ENCODE results near the gene COQ8A.
A peak's percentile ranks its signal among the peaks of the same experiment; 100 is the strongest.

COQ8A gene

DNA sequence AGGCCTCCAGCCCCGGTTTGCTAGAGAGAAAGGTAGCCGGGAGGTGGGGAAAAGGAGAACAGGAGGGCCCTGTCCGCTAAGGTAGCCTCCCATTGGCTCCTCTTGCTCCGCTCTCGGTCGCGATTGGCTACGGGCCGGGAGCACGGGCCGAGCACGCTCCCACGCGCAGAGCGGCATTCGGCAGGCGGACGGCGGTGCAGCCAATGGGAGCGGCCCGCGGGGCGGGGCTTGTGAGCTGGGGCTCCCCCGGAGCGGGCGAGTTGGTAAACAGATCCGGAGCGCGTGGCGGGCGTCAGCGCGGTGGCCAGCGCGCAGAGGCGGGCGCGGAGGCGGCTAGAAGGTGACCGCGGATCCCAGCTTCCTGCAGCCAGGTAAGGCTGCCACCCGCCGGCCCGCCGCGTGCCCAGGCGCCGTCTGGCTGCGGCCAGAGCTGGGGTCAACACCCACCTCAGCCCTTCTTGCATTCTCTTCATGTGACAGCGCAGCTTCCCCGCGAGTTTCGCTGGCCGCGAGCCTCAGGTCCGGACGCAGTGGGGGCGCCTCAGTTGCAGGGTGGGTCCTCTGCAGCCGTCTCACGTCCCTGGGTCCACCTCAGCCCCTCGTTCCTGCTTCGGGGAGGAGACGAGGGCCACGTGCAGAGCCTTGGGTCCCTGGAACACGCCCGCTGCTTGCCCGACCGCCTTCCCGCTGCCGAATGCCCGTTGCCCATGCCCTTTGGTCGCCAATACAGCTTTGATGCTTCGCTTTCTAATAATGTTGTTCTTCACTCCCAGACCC is at the start of gene COQ8A:
Gene COQ8A, plus strand, starts transcription at position 266 of the 777 bp plus-strand sequence. CDS start 21,092 bp downstream, outside the sequence.
- peak in 55 of 56 donors; percentile 95 to 100 (median 99) for DNase-seq

DNA sequence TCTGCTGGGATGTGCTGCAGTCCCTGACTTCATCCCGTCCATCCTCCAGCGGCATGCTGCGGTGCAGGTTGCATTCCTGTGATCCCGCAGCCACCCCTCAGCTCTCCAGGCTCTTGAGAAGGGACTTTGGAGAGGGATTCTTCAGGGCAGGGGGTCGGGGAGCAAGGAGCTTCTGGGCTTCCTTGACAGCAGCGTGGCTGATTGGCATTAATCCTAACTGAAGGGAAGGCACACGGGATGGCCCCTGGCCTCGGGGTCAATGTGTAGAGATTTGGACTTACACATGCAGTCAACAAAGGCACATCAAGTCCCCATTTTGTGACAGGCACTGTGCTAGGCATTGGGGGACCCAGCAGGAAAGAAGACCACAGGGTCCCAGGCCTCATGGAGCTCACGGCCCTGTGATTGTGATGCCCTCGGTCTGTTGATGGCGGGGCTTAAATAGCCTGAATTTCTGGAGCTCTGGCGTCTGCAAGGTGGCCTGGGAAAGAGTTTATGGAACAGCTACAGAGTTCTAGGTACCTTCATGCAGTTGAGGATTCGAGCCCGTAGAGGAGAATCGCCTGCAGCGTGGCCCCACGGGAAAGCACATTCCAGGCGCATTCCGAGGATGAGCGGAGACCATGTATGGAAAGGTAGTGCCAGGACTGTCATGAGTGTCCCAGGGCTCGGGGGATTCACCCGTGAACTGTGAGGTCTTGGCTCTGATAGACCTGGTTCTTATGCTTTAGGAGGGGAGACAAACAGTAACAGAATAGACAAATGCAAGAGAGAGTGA is 49.6 kb upstream of the COQ8A start:
- DNase-seq = no peak

DNA sequence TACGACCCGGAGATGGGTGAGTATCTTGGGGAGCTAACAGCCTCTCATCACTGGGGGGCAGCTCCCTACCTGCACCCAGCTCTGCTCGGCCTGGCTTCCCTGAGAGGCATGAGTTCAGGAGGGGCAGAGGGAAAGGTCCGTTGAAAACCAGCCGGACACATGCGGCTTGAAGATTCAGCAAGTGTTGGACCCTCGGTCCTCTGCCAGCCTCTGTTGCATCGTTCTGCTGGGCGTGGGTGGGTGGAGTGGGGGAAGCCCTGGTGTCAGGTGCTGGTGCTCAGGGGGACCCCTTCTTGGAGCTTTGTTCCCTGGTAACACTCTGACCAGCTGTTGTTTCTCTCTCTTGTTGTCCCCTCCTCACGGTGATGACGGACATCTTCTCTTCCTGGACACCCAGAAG is 48.7 kb upstream of the COQ8A start:
- DNase-seq = no peak

DNA sequence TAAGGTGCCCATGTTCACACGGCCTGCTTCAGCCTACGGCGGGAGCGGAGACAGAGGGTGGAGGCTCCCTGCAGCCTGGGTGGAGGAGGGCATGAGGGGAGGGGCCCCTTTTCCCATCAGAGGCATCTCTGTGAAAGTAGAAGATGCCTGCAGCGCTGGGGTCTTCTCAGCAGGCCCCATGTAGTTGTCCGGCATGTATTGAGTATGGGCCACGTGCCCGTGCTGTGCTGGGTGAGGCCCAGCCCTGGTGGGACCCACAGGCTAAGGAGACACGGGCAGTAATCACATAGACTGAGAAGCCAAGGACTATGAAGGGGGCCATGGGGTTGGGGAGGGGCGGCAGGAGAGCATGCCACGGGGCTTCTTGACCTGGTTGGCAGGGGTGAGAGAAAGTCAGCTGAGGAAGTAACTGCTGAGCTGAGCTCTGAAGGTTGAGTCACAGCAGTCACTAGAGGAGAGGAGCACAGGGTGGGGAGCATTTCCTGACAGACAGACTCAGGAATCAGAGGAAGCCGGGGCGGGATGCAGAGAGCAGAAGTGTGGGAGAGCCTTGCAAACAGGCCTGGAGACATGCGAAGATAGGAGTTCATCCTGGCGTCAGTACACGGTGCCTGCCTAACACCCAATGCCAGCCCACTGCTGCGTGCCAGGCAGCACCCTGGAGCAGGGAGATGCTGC is 48.1 kb upstream of the COQ8A start:
- peak in 36 of 56 donors; percentile 7 to 86 (median 56) for DNase-seq

DNA sequence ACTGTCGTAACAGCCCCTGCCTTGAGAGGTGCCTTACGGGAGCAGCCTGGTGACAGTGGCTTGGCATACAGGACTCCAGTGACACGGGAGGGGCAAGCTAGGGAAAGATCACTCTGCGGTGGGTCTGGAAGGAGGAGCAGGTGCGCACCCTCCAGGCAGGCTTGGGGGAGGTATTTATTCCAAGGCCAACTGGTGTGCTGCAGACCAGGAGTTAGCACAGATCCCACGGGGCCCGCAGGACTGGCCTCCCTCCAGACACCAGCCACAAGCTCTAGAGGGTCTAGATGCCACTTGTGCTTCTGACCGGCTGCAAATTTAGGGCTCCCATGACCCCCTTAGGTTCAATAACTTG is 47.6 kb upstream of the COQ8A start:
- no peak for DNase-seq

DNA sequence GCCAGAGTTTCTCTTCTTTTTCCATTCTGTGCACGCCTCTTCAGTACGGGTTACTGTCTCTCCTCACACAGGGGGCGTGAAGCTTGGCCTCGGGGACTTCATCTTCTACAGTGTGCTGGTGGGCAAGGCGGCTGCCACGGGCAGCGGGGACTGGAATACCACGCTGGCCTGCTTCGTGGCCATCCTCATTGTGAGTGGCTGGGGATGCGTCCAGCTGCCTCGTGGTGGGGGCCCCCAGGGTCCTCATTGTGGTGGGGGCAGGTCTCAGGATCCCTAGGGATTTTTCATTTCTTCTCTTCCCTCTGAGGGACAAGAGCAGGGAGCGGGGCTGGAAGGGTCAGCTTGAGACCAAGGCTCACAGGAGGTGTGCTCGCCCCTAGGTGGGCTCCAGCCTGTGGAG is 46.2 kb upstream of the COQ8A start:
- no peak for DNase-seq

DNA sequence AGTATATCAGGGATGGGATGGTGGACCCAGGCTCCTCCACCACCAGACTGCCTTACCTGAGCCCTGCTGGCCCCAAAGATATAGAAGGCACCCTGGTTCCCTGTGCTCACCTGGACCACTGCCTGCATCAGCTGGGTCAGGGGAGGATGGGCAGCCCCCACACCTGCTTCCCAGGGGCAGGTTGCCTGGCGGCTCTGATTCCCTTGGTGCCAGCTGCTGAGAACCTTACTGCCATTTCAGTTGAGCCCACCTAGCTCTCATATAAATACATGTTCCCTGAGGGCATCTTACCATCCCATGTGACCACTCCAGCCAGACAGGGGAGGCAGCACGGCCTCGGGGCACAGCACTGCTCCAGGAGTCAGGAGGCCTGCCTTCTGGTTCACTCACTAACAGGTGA is 45.3 kb upstream of the COQ8A start:
- DNase-seq = no peak

DNA sequence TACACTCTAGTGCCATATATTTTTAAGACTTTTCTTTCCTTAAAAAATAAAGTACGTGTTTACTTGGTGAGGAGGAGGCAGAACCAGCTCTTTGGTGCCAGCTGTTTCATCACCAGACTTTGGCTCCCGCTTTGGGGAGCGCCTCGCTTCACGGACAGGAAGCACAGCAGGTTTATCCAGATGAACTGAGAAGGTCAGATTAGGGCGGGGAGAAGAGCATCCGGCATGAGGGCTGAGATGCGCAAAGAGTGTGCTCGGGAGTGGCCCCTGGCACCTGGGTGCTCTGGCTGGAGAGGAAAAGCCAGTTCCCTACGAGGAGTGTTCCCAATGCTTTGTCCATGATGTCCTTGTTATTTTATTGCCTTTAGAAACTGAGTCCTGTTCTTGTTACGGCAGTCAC is 44.5 kb upstream of the COQ8A start:
- DNase-seq = no peak

DNA sequence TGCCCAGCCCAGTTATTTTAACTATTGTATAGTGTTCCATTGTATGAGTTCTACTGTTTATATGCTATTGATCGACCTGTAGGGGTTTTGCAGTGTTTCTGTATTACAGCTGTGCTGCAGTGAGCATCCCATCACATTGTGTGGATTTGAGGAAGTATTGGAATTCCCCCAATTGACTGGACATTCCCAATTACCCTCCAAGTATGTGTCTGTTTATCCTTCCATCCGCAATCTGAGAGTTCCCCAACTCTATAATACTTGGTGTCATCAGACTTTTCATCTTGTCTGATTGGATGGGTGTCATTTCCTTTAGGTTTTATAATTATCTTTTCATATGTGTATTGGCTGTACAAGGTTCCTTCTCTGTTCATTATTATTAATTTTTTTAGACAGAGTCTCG is 41.8 kb upstream of the COQ8A start:
- DNase-seq = no peak

DNA sequence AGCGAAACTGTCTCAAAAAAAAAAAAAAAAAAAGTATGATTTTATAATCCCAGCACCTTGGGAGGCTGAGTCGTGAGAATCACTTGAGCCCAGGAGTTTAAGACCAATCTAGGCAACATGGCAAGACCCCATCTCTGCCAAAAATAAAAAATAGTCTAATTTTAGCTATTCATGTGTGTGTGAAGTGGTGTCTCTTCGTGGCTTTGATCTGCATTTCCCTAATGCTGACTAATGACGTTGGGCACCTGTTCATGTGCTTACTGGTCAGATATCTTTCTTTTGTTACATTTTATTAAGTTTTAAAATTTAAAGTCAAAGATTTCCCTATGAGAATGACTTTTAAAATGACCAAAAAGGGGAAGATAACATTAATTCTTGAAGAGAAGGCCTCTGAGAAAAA is 38.7 kb upstream of the COQ8A start:
- no peak for DNase-seq

DNA sequence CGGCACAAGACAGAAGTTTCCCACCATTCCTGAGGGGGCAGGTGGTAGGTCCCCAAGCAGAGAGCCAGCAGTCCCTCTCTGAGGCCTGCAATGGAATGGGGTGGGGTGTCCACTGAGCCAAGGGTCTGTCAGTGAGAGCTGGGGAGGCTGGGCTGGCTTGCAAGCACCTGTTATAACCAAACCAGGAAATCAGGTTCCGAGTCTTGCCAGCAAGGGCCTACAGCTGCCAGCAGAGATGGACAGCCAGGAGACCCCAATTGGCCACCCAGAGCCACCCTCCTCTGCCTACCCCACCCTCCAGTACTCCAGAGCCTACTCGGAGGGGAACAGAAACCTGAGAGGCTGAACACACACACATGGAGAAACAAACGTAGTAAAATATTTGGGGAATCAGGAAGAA is 37.5 kb upstream of the COQ8A start:
- DNase-seq = no peak

DNA sequence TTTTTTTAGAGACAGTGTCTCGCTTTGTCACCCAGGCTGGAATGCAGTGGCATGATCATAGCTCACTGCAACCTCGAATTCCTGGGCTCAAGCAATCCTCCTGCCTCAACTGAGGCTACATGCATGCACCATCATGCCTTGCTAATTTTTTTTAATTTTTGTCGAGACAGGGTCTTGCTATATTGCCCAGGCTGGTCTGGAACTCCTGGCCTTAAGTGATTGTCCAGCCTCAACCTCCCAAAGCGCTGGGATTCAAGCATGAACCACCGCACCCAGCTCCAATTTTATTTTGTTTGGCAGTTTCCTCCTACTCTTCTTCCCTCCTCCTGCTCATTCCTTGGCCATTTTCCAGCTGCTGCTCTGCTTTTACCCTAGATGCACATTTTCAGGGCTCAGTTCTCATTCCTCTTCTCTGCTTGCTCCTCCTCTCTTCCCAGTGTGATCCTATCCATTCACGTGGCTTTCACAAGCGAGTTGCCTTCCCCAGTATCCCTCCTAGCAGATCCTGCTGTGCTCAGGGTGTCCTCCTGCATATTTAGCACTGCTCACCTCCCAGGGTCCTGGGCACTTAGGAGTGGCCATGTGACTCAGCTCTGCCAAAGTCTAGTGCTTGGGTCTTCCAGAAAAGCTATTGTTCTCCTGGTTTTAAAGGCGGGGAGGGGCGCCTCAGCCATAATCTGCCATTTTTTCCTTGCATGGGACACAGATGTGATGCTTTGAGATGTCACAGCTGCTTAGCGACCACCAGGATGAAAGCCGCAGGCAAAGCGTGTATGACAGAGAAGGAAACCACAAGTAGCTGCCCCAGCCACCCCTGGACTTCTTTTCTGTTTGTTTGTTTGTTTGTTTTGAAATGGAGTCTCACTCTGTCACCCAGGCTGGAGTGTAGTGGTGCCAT is 36.0 kb upstream of the COQ8A start:
- peak in 4 of 56 donors; percentile 5 to 19 (median 10) for DNase-seq

DNA sequence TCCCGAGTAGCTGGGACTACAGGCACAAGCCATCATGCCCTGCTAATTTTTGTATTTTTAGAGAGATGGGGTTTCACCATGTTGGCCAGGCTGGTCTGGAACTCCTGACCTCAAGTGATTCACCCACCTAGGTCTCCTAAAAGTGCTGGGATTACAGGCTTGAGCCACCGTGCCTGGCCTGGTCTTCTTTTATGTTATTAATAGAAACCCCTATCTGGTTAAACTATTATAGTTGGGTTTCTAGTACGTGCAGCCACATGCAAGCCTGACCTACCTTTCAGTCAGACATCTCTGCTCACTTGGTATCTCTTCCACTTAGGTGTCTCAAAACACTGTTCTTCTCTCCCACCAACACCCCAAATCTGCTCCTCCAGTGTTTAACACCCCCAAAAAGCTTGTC is 35.3 kb upstream of the COQ8A start:
- no peak for DNase-seq

DNA sequence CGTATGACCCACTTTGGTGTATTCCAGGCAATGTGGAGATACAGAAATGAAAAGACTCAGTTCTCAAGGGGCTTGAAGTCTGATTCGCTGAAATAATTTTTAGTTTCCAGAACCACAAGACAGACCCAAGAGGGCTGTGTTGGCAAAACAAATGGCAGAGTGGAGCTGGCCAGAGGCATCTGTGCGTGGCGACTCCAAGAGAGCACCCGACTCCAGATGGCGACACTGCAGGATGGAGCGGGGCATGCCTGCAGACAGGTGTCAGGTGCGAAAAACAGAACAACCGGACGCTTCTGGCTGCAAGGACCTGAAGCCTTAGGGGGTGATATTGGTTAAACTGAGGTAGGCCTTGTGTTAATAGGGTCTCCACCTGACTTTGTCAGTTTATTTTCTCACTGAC is 31.7 kb upstream of the COQ8A start:
- no peak for DNase-seq

DNA sequence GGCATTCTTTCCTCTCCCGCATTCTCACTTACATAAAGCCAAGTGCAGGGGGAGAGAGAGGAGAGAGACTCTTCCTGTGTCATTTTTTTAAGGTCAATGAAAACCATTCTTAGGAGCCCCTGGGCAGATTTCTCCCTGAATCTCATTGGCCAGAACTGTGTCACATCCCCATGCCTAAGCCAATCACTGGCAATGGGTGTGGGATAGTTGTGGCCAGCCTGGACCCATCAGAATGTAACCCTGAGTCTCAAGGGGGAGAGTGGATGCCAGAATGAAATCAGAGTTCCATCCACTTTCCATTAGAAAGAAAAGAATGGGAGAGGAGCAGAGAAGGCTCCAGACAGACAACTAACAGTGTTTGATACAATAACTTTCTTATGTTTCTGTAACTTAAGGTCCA is 31.2 kb upstream of the COQ8A start:
- DNase-seq = no peak

DNA sequence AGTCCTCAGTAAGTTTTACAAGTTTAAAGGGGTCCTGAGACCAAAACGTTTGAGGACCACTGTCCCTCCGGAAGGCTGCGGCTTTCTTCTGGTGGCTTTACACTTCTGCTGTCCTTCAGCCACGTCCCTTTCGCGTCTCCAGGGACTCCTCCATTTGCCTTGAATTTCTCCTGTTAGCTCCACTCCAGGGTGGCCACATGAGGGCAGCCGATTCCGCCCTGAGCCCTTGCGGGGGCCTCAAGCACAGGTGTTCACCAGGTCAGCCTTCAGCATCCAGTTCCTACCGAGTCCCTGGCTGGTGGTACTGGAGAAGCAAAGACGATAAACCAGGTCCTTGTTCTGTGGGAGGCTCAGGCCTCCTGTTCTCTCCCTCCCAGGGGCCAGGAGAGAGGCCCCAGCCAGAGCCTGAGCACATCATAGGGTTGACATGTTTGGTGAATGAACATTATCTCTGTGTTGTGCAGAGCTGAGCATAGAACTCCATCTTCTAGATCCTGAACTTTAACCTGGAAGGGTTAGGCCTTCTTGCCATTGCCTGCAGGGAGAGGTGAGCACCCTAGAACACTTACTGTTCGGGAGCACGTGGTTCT is 27.4 kb upstream of the COQ8A start:
- DNase-seq = peak in 33 of 56 donors; percentile 1 to 60 (median 24)

DNA sequence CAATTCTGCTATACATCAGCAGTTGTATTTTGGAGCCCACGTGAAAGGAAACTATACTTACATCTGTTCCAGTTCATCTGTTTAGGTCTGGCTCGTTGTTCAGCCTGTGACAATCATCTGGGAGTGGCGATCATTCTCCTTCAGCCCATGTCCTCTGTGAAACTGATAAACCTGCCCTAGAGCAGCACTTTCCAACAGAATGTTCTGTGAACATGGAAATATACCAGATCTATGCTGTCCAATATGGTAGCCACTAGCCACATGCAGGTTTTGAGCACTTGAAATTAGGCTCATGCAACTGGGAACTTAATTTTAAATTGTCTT is 24.5 kb upstream of the COQ8A start:
- no peak for DNase-seq

DNA sequence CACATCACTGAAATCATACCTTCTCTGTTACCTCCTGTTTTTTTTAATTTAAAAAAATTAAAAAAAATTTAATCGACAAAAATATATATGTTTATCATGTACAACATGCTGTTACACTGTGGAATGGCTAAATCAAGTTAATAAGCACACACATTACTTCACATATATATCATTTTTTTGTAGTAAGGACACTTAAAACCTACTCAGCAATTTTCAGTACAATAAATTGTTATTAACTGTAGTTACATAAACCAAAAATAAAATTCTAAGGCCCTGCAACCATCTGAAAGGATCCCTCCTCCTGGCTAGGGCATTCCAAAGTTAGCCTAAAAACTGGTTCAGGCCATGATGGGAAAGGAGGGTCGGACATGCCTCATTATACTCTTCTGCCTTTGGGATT is 23.6 kb upstream of the COQ8A start:
- no peak for DNase-seq

DNA sequence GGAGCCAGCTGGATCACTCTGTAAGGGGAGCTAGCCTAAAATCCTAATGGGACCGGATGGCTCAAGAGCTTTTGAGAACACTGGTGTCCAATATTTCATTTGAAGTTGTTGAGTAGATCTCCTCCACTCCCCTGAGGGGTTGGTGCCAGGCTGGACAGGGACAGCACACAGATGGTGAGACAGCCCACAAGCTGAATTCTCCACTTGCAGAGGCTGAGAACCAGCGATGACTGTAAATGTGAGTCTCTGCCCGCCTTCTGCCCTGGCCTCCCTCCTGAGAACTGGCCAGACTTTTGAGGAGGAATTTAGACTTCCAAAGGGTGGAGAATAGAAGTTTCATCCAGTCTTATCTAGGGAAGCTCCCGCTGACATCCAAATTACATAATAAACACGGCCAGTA is 20.5 kb upstream of the COQ8A start:
- no peak for DNase-seq

DNA sequence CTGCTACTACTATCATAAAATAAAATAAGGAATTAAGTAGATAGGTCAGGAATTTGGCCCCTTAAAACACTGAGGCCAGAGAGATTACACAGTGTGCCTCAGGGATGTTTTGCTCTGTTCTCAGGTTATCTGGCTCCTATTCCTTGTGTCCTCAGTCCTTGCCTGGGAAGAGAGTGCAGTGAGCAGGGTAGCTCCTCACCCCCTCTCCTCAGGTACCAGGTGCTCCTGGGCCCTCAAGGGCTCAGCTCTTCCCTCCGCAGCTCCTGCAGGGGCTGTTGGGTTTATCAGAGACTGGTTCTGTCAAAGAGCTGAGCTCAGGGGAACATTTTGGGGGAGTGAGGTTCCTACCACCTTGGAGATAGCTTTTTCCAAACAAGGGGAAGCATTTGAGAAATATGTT is 20.1 kb upstream of the COQ8A start:
- no peak for DNase-seq

DNA sequence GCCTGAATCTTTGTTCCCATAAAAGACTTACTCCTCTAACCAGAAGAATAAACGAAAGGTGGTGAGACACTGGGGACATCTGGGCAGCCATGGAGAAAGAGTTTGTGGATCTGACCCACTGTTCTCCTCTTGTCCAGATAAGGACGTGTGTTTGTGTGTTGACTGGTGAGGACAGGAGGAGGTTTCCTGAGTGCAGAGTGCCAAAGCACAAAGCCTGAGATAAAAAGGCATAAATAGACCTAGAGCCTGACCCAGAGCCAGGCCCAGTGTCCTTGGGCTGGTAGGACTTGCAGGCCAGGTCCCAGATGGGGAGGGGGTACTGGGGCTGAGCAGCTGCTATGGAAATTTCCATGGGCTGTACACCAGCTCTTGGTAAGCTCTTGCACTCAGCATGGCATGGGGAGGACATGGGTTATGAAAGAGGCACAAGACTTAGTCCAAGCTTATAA is 19.6 kb upstream of the COQ8A start:
- DNase-seq = no peak
